Panc1 (cell line): ENCODE results near the gene NKPD1.

Source experiments
- CTCF ChIP-seq: fragments of 450-650 bp; IDR thresholded peaks from 2 replicates; pipeline ENCODE4 v1.5.1; 2017; ENCODE audit warnings: mild to moderate bottlenecking
- POLR2AphosphoS5 ChIP-seq: IDR thresholded peaks from 2 replicates; pipeline ENCODE4 v1.6.1; 2012; ENCODE audit warnings: mild to moderate bottlenecking, low read depth, low read length, moderate library complexity
- REST ChIP-seq, 2 experiments: IDR thresholded peaks; 2 replicates each; pipeline ENCODE4 v1.6.1; 2011 to 2012; ENCODE audit warnings: low read depth in 2 of 2, control low read depth in 1 of 2, low read length in 1 of 2, mild to moderate bottlenecking in 1 of 2, moderate library complexity in 1 of 2; ENCODE audit not compliant: insufficient read depth in 1 of 2
- SIN3A ChIP-seq: IDR thresholded peaks from 2 replicates; pipeline ENCODE4 v1.6.1; 2012; ENCODE audit warnings: low read depth, mild to moderate bottlenecking, low read length, moderate library complexity, borderline replicate concordance; ENCODE audit not compliant: insufficient read depth

DNA sequence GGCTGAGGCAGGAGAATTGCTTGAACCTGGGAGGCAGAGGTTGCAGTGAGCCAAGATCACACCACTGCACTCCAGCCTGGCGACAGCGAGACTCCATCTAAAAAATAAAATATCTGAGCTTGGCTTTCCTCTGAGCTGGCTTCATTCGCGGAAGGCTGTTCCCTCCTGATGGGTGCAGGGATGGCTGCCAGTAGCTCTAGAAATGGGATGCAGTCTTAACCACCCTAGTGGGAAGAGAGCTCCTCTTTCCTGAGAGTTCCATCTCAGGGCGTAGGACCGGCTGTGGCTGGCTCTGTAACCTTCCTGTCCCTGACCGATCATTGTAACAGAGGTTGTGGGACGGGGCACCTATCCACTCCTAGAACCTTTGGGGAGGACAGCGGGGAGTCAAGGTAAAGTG lies 35.4 kb downstream of the NKPD1 start:
- TF ChIP-seq REST (IDR thresholded peaks at IDR 0.05; ENCODE audit: insufficient read depth in 1 of 2, low read depth in 2 of 2, low read length in 1 of 2) (no peak), CTCF (no peak), POLR2AphosphoS5 (no peak), SIN3A (no peak)
